Ovary (tissue), 9 donors: ENCODE results near the gene TRMU. TPM values are rescaled to one million over a fixed set of nuclear protein-coding genes. Genes with fewer than 3 reads are reported as not detected.

Source experiments
- DNase-seq, 5 donors: peaks; one replicate each; pipeline ENCODE4 v3.0.0-alpha.2; 2019 to 2020
- H3K27ac ChIP-seq, 2 donors: fragments of 200-600 bp; one replicate each; pipeline versions ENCODE4 v1.5.1 to v1.8.0; 2019 to 2022
- H3K27me3 ChIP-seq: fragments of 200-600 bp; one replicate; pipeline ENCODE4 v1.8.0; 2022
- H3K36me3 ChIP-seq: fragments of 200-600 bp; sonication (generic); one replicate; pipeline ENCODE4 v1.5.1; 2019
- H3K4me1 ChIP-seq: one replicate; pipeline ENCODE4 v1.8.1; 2013; ENCODE audit warnings: mild to moderate bottlenecking, moderate library complexity; ENCODE audit not compliant: insufficient read depth
- H3K4me3 ChIP-seq: fragments of 200-600 bp; sonication (generic); one replicate; pipeline ENCODE4 v1.5.1; 2017
- H3K9me3 ChIP-seq, 2 donors: fragments of 200-600 bp in 1 of 2; sonication (generic) in 1 of 2; one replicate each; pipeline versions ENCODE4 v1.5.1 to v1.8.1; 2013 to 2019; ENCODE audit warnings: mild to moderate bottlenecking in 1 of 2, moderate library complexity in 1 of 2
- EP300 ChIP-seq: sonication (generic); formaldehyde crosslinking; IDR thresholded peaks from one replicate; pipeline ENCODE4 v1.6.1; 2017; ENCODE audit warnings: antibody characterized with exemption
- POLR2A ChIP-seq: fragments of 450-650 bp; IDR thresholded peaks from one replicate; pipeline ENCODE4 v1.6.1; 2017; ENCODE audit warnings: antibody characterized with exemption, mild to moderate bottlenecking, moderate library complexity
- WGBS, 3 donors: extraction: QIAGEN DNeasy Blood & Tissue Kit in 1 of 3; methylation state at CpG; one replicate each; pipeline versions ENCODE4 v1.1.5 to v1.1.7; 2013 to 2017; 5-methylcytosine and 5-hydroxymethylcytosine counted together
- intact Hi-C, 4 donors: fragments of 100-400 bp; cut with DNase I; formaldehyde crosslinking; loops; one replicate each; pipeline versions ENCODE4 v1.11.0 to v1.15.1; 2022 to 2023
- polyA plus RNA-seq, 2 donors: library from polyadenylated mRNA; stranded (reverse); fragments of 200-250 nt in 1 of 2; fragments of 350-450 nt in 1 of 2; fragmentation: Illumina TruSeq in 1 of 2; extraction: RNeasy Lipid Tissue Mini Kit (QIAGEN cat#74804) in 1 of 2; gene quantifications; one replicate each; pipeline ENCODE4 v1.2.3, GENCODE V29; 2013 to 2014
- total RNA-seq, 7 donors: library from RNA; depleted of rRNA in 2 of 7; stranded (reverse); fragments of >200 nt in 2 of 7; fragmentation: NEBNext Ultra II Directional in 3 of 7; extraction: Animal tissue kit (Norgen Biotek cat#: 25700) in 3 of 7; gene quantifications; one replicate each; pipeline versions ENCODE4 v1.1.0 to v1.2.4, GENCODE V29; 2016 to 2023
- TF ChIP-seq, protein P1 (sequence below), 3 donors: fragments of 450-650 bp in 2 of 3; fragments of 200-600 bp in 1 of 3; IDR thresholded peaks; one replicate each; pipeline versions ENCODE4 v1.5.1 to v1.8.0; 2016 to 2022; ENCODE audit warnings: antibody characterized with exemption in 3 of 3, mild to moderate bottlenecking in 1 of 3
- donor health status: DM: no; HTN: no; CAD: no; lungs with moderate emphysema.
- donor health status: DM: no; HTN: no; CAD: no.
- donor health status: Bipolar disorder and iron deficiency.
- donor health status: DM: yes; HTN: yes; CAD: no.
- donor health status: DM: no; HTN: no; CAD: no.
- donor health status: DM: yes; HTN: yes; CAD: no.

TRMU gene
- total and polyA plus RNA-seq, 9 donors, result 15.2 to 35.0 (median 30.3) TPM

DNA sequence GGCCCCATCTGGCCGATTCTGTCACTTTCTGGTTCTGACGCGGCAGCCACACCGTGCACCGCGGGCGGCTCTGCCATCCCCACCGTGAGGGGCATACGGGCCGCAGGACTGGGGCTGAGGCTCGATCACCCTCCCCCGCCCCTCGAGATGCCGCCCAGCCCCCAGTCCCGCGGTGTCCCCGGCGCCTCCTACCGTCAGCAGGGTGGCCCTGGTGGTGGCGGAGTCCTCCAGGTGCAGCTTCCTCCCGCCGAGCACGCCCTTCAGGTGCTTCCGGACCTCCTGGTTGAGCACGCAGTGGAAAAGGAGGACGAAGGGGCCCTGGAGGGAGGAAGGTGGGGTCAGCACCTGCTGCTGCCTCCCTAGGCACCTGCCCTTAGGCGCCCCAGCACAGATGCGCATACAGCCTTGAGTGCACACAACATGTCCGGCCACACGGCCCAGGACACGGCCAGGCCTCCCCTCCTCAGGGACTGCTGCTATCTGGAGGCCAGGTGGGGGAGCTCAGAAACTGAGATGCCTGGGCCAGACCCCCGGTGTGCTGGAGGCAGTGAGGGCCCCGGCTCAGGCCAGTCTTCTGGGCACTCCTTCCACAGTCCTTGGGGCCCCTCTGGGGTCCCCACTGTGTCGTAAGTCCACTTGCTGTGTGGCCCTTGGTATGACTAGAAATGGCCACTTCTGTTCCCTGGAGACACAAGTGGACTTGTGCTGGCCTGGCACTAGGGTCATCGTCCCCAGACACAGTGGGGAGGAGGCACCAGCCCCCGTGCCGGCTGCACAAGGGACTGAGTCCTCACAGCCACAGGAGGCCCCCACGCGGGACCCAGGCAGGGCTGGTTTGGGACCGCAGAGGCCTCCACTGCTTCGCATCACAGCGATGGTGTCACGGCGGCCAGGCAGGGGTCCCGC lies 31.5 kb downstream of the TRMU start:
- no peak overlapping the region for H3K4me3 ChIP-seq
- 66 to 74% (median 68%) methylated on average over 38 to 45 of the region's 45 CpGs for WGBS, 3 donors
- no peaks in the 10 kb centered on the region for H3K4me1 ChIP-seq
- H3K27ac ChIP-seq, result no peak overlapping the region
- DNase-seq, result peak in 1 of 5 donors; percentile 14
- TF ChIP-seq POLR2A (no peak), EP300 (no peak)
- TF ChIP-seq, protein P1, sequence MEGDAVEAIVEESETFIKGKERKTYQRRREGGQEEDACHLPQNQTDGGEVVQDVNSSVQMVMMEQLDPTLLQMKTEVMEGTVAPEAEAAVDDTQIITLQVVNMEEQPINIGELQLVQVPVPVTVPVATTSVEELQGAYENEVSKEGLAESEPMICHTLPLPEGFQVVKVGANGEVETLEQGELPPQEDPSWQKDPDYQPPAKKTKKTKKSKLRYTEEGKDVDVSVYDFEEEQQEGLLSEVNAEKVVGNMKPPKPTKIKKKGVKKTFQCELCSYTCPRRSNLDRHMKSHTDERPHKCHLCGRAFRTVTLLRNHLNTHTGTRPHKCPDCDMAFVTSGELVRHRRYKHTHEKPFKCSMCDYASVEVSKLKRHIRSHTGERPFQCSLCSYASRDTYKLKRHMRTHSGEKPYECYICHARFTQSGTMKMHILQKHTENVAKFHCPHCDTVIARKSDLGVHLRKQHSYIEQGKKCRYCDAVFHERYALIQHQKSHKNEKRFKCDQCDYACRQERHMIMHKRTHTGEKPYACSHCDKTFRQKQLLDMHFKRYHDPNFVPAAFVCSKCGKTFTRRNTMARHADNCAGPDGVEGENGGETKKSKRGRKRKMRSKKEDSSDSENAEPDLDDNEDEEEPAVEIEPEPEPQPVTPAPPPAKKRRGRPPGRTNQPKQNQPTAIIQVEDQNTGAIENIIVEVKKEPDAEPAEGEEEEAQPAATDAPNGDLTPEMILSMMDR (IDR thresholded peaks at IDR 0.05), result no peak
- no peaks in the 10 kb centered on the region for H3K27me3 ChIP-seq
- no peaks in the 10 kb centered on the region for H3K36me3 ChIP-seq
- no peaks in the 10 kb centered on the region for H3K9me3 ChIP-seq
- intact Hi-C loops, result loop anchor here in 2 of 4 donors (10.0 kb wide), 1 partner anchor 168 kb away; the partner anchor contains the start of gene CELSR1 (in 2 of the 2)

DNA sequence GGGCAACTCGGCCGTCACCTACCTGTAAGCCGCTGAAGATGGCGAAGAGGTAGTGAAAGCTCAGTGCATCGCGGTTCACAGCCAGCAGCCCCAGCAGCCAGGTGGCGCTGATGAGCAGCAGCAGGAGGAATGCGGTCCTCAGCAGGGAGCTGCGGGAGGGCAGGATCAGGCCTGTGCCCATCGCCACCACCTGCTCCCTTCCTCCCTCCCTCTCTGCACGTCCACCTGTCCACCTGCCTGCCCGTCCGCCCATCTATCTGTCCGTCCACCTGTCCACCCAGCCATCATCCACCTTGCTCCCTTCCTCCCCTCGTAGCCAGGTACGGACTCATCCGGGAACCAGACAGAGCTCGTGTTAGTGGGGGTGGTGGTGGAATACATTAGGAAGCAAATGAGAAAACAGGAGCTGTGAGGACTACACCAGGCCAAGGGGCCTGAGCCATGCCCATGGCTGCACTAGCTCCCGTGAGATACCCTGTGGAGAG lies 32.2 kb downstream of the TRMU start:
- Histone ChIP-seq H3K9me3 (no peaks in the 10 kb centered on the region), H3K4me3 (no peak overlapping the region), H3K27ac (no peak overlapping the region), H3K36me3 (no peaks in the 10 kb centered on the region), H3K27me3 (no peaks in the 10 kb centered on the region), H3K4me1 (no peaks in the 10 kb centered on the region)
- TF ChIP-seq, protein P1 (IDR thresholded peaks at IDR 0.05), result no peak
- TF ChIP-seq EP300 (no peak), POLR2A (no peak)
- DNase-seq, result peak in 1 of 5 donors; percentile 21
- WGBS, 3 donors, result 39 to 45% (median 40%) methylated on average over 19 of the region's 19 CpGs
- intact Hi-C loops, result loop anchor here in 2 of 4 donors (10.0 kb wide), 1 partner anchor 167 kb away; the partner anchor contains the start of gene CELSR1 (in 2 of the 2)

DNA sequence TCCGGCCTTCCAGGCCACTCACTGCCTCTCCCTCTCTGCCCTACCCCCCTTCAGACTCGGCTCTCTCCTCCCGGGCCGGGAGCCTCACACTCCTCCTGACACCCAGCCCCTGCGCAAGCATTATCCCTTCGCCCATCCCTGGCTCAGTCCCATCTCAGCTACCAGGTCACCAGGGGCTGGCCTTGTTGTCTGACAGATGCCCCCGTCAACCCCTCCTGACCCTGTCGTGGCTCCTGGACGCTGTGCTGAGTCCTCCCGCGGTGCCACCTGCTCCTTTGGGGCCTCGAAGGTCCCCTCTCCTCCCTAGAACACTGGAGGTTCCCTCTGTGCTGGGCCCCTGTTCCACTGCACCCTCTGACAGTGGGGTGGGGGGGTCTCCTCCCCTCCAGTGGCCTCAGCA lies 32.9 kb downstream of the TRMU start:
- Histone ChIP-seq H3K9me3 (no peaks in the 10 kb centered on the region), H3K4me1 (no peaks in the 10 kb centered on the region), H3K36me3 (no peaks in the 10 kb centered on the region), H3K27me3 (no peaks in the 10 kb centered on the region), H3K27ac (no peak overlapping the region), H3K4me3 (no peak overlapping the region)
- TF ChIP-seq, protein P1 (IDR thresholded peaks at IDR 0.05), result no peak
- TF ChIP-seq EP300 (no peak), POLR2A (no peak)
- intact Hi-C loops, result loop anchor here in 2 of 4 donors (10.0 kb wide), 1 partner anchor 166 kb away; the partner anchor contains the start of gene CELSR1 (in 2 of the 2)
- no peak for DNase-seq
- 73 to 78% (median 77%) methylated on average over 12 of the region's 12 CpGs for WGBS, 3 donors

DNA sequence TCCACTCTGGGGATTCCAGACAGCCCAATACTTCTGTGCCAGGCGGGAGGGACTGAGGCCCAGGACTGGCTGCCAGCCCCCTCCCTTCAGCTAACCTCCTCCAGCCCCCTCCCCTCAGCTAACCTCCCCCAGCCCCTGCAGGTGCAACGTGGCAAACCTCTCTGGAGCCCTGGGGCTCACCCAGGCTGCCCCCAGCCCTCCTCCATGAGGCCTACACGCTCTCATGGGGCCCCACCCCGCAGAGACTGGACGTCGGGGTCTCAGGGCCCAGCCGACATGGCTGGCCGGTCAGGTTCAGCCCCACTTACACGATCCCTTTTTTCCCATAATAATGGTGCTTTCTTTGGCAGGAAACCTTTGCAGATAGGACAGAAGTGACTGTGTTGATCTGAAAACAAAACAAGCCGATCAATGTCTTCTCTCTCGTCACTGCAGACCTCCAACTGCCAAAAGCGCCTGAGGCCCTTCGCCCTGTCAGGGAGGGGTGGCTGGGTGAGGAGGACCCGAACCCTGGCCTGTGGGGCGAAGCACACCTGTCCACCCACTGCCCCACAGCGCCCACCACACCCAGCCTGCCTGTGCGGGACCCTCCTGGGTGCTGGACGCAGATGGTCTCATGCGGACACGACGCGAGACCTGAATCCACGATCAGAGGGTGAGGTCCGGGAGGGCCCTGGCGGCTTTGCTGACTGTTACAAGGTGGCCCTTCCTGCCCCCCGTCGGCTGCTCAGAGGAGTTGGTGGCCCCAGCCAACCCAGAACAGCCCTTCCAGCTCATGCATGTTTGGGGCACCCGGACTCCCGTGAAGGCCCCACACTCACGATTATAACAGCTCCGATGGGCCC lies 33.6 kb downstream of the TRMU start:
- intact Hi-C loops, result loop anchor here in 2 of 4 donors (10.0 kb wide), 1 partner anchor 166 kb away; the partner anchor contains the start of gene CELSR1 (in 2 of the 2)
- DNase-seq, result peak in 1 of 5 donors; percentile 11
- Histone ChIP-seq H3K9me3 (no peaks in the 10 kb centered on the region), H3K4me3 (no peak overlapping the region), H3K27ac (no peak overlapping the region), H3K4me1 (no peaks in the 10 kb centered on the region), H3K27me3 (no peaks in the 10 kb centered on the region), H3K36me3 (no peaks in the 10 kb centered on the region)
- WGBS, 3 donors, result 85 to 90% (median 85%) methylated on average over 31 of the region's 31 CpGs
- TF ChIP-seq POLR2A, result no peak
- TF ChIP-seq, protein P1 (IDR thresholded peaks at IDR 0.05), result no peak
- TF ChIP-seq EP300, result no peak
